ENCODE results near the gene SPO11.

GRCh38 chr20:57309544-57310115, 20.0 kb upstream of the SPO11 start:
- TF ChIP-seq, protein P1, sequence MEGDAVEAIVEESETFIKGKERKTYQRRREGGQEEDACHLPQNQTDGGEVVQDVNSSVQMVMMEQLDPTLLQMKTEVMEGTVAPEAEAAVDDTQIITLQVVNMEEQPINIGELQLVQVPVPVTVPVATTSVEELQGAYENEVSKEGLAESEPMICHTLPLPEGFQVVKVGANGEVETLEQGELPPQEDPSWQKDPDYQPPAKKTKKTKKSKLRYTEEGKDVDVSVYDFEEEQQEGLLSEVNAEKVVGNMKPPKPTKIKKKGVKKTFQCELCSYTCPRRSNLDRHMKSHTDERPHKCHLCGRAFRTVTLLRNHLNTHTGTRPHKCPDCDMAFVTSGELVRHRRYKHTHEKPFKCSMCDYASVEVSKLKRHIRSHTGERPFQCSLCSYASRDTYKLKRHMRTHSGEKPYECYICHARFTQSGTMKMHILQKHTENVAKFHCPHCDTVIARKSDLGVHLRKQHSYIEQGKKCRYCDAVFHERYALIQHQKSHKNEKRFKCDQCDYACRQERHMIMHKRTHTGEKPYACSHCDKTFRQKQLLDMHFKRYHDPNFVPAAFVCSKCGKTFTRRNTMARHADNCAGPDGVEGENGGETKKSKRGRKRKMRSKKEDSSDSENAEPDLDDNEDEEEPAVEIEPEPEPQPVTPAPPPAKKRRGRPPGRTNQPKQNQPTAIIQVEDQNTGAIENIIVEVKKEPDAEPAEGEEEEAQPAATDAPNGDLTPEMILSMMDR (IDR thresholded peaks at IDR 0.05) = no peak
- no peak for TF ChIP-seq POLR2A (IDR thresholded peaks at IDR 0.05; ENCODE audit: low read depth)

All from esophagus muscularis mucosa (tissue), 3 donors.